ENCODE data around the gene ASAP2.
"Not testable (repeated sequence)": the region's sequence is repeated elsewhere in the genome, so short reads cannot be mapped to it uniquely, and the experiment has no call there.

DNA sequence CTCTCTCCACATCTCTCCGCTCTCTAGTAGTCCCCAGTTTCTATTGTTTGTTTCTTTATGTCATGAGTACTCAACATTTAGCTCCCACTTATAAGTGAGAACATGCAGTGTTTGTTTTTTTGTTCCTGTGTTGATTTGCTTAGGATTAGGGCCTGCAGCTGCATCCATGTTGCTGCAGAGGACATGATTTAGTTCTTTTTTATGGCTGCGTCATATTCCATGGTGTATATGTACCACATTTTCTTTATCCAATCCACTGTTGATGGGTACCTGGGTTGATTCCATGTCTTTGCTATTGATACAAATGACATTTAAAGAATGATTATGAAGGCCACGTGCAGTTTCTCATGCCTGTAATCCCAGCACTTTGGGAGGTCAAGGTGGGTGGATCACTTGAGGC, 60.7 kb downstream of the ASAP2 start:
- not testable (repeated sequence) for TF ChIP-seq POLR2A, POLR2AphosphoS5 (IDR thresholded peaks at IDR 0.05)
- TF ChIP-seq, protein P1, sequence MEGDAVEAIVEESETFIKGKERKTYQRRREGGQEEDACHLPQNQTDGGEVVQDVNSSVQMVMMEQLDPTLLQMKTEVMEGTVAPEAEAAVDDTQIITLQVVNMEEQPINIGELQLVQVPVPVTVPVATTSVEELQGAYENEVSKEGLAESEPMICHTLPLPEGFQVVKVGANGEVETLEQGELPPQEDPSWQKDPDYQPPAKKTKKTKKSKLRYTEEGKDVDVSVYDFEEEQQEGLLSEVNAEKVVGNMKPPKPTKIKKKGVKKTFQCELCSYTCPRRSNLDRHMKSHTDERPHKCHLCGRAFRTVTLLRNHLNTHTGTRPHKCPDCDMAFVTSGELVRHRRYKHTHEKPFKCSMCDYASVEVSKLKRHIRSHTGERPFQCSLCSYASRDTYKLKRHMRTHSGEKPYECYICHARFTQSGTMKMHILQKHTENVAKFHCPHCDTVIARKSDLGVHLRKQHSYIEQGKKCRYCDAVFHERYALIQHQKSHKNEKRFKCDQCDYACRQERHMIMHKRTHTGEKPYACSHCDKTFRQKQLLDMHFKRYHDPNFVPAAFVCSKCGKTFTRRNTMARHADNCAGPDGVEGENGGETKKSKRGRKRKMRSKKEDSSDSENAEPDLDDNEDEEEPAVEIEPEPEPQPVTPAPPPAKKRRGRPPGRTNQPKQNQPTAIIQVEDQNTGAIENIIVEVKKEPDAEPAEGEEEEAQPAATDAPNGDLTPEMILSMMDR (IDR thresholded peaks at IDR 0.05): not testable (repeated sequence)
